NCI-H82 (cell line): ENCODE data around the gene DYNC2H1.
"Not testable (repeated sequence)": the region's sequence is repeated elsewhere in the genome, so short reads cannot be mapped to it uniquely, and the experiment has no call there.

Experiments used
- DNase-seq: peaks from one replicate; lab custom pipeline; 2025; lab: John Stamatoyannopoulos, UW

DYNC2H1 gene

GRCh38 chr11:103374227-103374626 lies 265.0 kb downstream of the DYNC2H1 start:
- DNase-seq = not testable (repeated sequence)

GRCh38 chr11:103378931-103379330 lies 269.7 kb downstream of the DYNC2H1 start:
- no peak for DNase-seq

- DNase-seq = no peak
Observed at GRCh38 chr11:103380031-103380430, 270.8 kb downstream of the DYNC2H1 start.

GRCh38 chr11:103384652-103385051 lies 275.4 kb downstream of the DYNC2H1 start:
- no peak for DNase-seq

GRCh38 chr11:103395612-103396011 lies 286.4 kb downstream of the DYNC2H1 start:
- DNase-seq = no peak

- no peak for DNase-seq
Observed at GRCh38 chr11:103396237-103396636, 287.0 kb downstream of the DYNC2H1 start.

- DNase-seq = no peak
Observed at GRCh38 chr11:103397369-103397768, 288.1 kb downstream of the DYNC2H1 start.

- DNase-seq = no peak
Observed at GRCh38 chr11:103398829-103399228, 289.6 kb downstream of the DYNC2H1 start.

GRCh38 chr11:103406357-103406756 lies 297.1 kb downstream of the DYNC2H1 start:
- DNase-seq = peak; percentile 84

GRCh38 chr11:103407641-103408040 lies 298.4 kb downstream of the DYNC2H1 start:
- peak; percentile 15 for DNase-seq

- DNase-seq = no peak
Observed at GRCh38 chr11:103413266-103413888, 304.2 kb downstream of the DYNC2H1 start.

GRCh38 chr11:103418014-103418413 lies 308.8 kb downstream of the DYNC2H1 start:
- no peak for DNase-seq

- no peak for DNase-seq
Observed at GRCh38 chr11:103420593-103420992, 311.4 kb downstream of the DYNC2H1 start.

GRCh38 chr11:103433386-103434072 lies 324.3 kb downstream of the DYNC2H1 start:
- DNase-seq = no peak

- no peak for DNase-seq
Observed at GRCh38 chr11:103434073-103434411, 324.8 kb downstream of the DYNC2H1 start.

- DNase-seq = no peak
Observed at GRCh38 chr11:103436131-103436770, 327.0 kb downstream of the DYNC2H1 start.

GRCh38 chr11:103441021-103441420 lies 331.8 kb downstream of the DYNC2H1 start:
- no peak for DNase-seq

- DNase-seq = no peak
Observed at GRCh38 chr11:103448966-103449365, 339.7 kb downstream of the DYNC2H1 start.

- DNase-seq = no peak
Observed at GRCh38 chr11:103450241-103450640, 341.0 kb downstream of the DYNC2H1 start.

- no peak for DNase-seq
Observed at GRCh38 chr11:103453126-103453525, 343.9 kb downstream of the DYNC2H1 start.

GRCh38 chr11:103453915-103454709 lies 344.9 kb downstream of the DYNC2H1 start:
- no peak for DNase-seq

GRCh38 chr11:103464420-103464819 lies 355.2 kb downstream of the DYNC2H1 start:
- no peak for DNase-seq
